Measurements from ENCODE around the gene RBM23. TPM values are rescaled to one million over a fixed set of nuclear protein-coding genes. Genes with fewer than 3 reads are reported as not detected.

Gene RBM23
- 45.7 and 57.6 TPM in 2 replicates for total RNA-seq

DNA sequence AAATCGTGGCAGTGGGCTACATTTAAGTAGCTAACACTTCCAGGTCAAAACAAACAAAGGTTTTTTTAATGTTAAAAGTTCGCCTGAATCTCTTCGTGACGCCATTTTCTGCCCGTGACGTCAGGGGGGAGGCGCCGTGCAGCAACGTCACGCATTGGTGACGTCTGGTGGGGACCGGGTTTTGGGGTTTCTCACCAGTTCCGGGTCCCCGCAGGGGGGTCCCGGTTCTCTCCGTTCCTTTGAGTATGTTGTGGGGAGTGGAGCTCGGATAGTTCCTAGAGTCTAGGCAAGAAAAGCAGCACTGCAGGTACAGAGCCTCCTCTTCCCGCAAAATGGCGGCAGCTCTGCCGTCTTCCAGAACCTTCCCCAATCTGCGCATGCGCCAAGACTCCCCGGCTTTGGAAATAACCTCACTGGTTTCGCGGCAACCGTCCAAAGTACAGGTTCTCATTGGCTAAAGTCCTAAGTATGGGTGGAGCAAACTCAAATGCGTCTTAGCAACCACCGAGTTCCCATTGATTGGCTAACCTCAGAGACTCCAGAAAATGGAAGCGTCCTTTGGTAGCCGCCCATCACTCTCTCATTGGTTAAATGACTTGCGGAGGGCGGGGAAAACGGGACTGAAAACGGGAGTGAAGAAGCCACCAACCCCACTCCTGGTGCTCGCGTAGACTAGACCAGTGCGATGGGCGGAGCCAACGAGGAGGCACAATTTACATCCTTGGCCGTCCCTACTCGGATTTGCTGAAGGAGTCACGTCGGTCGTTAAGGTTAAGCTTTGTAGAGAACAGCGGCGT, at the start of gene RBM23:
TSS of gene RBM23 (minus strand) at position 346 of the 797 bp plus-strand sequence.

DNA sequence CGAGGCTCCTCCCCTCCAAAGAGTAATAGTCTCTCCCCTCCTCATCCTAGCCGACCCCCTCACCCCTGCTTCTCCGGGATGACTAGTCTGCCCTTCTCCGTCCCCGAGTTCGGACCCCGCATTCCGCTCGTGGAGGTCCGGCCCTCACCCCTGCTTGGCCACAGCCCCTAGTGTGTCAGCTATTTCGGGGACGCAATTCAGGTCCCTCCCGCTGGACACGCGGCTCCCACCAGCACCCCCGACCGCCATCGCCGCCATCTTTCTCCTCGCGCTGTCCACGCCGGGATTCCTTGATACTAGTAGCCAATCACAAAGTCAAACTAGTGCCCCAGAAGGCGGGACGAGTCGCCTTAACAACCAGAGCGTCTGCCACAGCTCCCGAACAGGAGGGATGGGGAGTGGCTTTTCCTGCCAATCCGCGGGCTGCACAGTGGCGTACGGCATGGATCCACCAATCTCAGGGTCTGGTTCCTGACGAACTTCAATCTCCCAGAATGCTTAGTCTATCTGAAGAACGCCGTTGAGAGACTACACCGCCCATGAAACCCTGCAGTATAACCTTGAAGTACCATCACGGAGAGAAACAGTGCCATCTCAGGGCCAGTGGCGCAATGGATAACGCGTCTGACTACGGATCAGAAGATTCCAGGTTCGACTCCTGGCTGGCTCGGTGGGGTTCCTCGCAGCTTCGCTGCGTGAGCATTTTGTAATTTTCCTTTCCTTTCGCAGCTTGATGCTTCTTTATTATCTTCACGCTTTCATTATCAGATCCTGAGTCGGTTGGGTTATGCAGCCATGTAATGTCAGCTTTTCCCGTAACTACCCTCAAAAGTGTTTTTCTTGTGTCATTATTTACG, 10.4 kb upstream of the RBM23 start, which contains the start of gene PRMT5:
TSS of gene PRMT5 (minus strand) at position 273 of the 857 bp plus-strand sequence. CDS start at position 258, 15 bp downstream.

GRCh38 chr14:22883173-22883976, 35.6 kb downstream of the RBM23 start, which contains the start of gene REM2:
TSS of gene REM2 (plus strand) at chr14:22883222. CDS start at chr14:22883288, 66 bp downstream.

DNA sequence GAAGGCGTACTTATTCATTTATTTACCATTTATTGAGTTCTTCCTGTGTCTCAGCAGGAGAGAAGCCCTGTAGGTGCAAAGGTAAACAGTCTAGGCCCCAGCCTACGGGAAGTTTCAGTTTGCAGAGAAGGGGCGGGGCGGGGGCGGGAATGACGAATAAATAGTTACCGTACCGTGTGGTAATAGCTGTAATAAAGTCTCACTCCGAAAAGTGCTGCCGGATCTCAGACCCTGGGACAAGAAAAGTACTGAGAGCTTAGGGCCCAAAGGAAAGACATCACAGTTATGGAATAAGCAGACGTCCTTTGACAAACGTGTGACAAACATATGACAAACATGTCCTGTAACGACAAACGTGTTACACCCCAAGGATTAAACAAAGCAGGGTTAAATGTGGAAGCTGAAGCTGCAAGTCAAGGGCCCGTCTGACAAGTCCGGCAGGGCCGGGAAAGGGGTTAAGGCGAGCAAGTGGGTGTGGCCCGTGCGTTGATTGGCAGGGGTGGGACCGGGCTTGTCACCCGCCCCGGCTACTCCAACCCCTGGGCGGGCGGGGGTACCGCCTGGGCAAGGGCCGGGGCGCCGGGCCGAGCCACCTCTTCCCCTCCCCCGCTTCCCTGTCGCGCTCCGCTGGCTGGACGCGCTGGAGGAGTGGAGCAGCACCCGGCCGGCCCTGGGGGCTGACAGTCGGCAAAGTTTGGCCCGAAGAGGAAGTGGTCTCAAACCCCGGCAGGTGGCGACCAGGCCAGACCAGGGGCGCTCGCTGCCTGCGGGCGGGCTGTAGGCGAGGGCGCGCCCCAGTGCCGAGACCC, 47.5 kb downstream of the RBM23 start, which contains the start of gene LRP10:
TSS of gene LRP10 (plus strand) at position 517 of the 809 bp plus-strand sequence. CDS start 564 bp downstream, outside the sequence.

Other genes starting within 250 kb of the RBM23 start
- gene OXA1L, start 152.5 kb downstream of the RBM23 start, total RNA-seq, result 84.5 and 121 TPM in 2 replicates
- gene SLC7A7, start 103.7 kb downstream of the RBM23 start, total RNA-seq, result 11.6 and 14.2 TPM in 2 replicates
- 36.8 and 42.4 TPM in 2 replicates for gene MRPL52, start 89.3 kb downstream of the RBM23 start, total RNA-seq
- 386 and 658 TPM in 2 replicates for gene MMP14, start 82.6 kb downstream of the RBM23 start, total RNA-seq
- 105 TPM in 2 replicates for gene LRP10, start 47.4 kb downstream of the RBM23 start, total RNA-seq
- gene REM2, start 35.9 kb downstream of the RBM23 start, total RNA-seq, result not detected in 2 replicates
- 49.0 and 58.5 TPM in 2 replicates for gene PRMT5, start 10.2 kb upstream of the RBM23 start, total RNA-seq
- gene HAUS4, start 37.9 kb upstream of the RBM23 start, total RNA-seq, result 28.7 and 51.8 TPM in 2 replicates
- 25.3 and 47.4 TPM in 2 replicates for gene AJUBA, start 63.4 kb upstream of the RBM23 start, total RNA-seq
- 5.4 and 14.7 TPM in 2 replicates for gene C14orf93, start 91.0 kb upstream of the RBM23 start, total RNA-seq
- gene PSMB5, start 115.8 kb upstream of the RBM23 start, total RNA-seq, result 250 and 297 TPM in 2 replicates
- not detected in 2 replicates for gene PSMB11, start 123.1 kb upstream of the RBM23 start, total RNA-seq
- 2.2 and 3.5 TPM in 2 replicates for gene CDH24, start 138.4 kb upstream of the RBM23 start, total RNA-seq
- 47.5 and 55.5 TPM in 2 replicates for gene ACIN1, start 176.0 kb upstream of the RBM23 start, total RNA-seq
- gene C14orf119, start 176.4 kb upstream of the RBM23 start, total RNA-seq, result 31.9 and 46.3 TPM in 2 replicates
- gene CIROP, start 185.8 kb upstream of the RBM23 start, total RNA-seq, result not detected in 2 replicates
- gene CEBPE, start 200.1 kb upstream of the RBM23 start, total RNA-seq, result not detected in 2 replicates